Measurements from ENCODE around the gene AUTS2.

Gene AUTS2

DNA sequence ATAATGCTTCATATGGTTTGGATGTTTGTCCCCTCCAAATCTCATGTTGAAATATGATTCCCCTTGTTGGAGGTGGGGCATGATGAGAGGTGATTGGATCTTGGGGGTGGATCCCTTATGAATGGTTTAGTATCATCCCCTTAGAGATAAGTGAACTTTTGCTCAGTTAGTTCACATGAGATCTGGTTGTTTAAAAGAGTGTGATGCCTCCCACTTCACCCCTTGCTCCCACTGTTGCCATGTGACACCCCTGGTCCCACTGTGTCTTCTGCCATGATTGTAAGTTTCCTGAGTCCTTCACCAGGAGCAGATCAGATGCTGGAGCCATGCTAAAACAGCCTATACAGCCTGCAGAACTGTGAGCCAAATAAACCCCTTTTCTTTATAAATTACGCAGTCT is 13.1 kb upstream of the AUTS2 start:
- TF ChIP-seq POU2F2 (IDR thresholded peaks at IDR 0.05; ENCODE audit: low read depth, low read length) (no peak), TAF1 (IDR thresholded peaks at IDR 0.05; ENCODE audit: low read depth, low read length) (no peak), SPI1 (IDR thresholded peaks at IDR 0.05; ENCODE audit: low read depth, low read length) (no peak), POLR2AphosphoS5 (IDR thresholded peaks at IDR 0.05; ENCODE audit: low read depth, low read length) (no peak), PAX5 (IDR thresholded peaks at IDR 0.05; ENCODE audit: insufficient read depth, low read length, severe bottlenecking) (no peak), POLR2A (IDR thresholded peaks at IDR 0.05; ENCODE audit: low read depth, low read length) (no peak)
- DNase-seq (ENCODE audit: insufficient read length, low spot score): no peak
- no peak for FAIRE-seq

DNA sequence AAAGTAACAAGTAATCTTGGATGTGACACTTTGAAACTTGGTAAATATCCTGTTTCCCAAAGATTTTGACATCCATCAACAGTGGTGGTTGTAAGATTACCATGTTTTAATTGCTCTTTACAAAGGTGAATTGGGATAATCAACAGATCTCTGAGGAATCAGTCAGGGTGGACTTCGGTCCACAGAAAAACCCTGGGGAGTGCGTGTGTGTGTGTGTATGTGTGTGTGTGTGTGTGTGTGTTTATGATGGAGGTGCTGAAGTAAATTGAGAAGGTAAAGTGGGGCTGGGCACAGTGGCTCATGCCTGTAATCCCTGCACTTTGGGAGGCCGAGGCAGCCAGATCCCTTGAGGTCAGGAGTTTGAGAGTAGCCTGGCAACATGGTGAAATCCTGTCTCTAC is 12.0 kb upstream of the AUTS2 start:
- DNase-seq (ENCODE audit: insufficient read length, low spot score) (no peak), FAIRE-seq (no peak)
- no peak for TF ChIP-seq PAX5 (IDR thresholded peaks at IDR 0.05; ENCODE audit: insufficient read depth, low read length, severe bottlenecking)
- TF ChIP-seq POLR2AphosphoS5 (IDR thresholded peaks at IDR 0.05; ENCODE audit: low read depth, low read length): no peak
- TF ChIP-seq POLR2A (IDR thresholded peaks at IDR 0.05; ENCODE audit: low read depth, low read length): no peak
- no peak for TF ChIP-seq SPI1 (IDR thresholded peaks at IDR 0.05; ENCODE audit: low read depth, low read length)
- TF ChIP-seq POU2F2 (IDR thresholded peaks at IDR 0.05; ENCODE audit: low read depth, low read length): no peak
- no peak for TF ChIP-seq TAF1 (IDR thresholded peaks at IDR 0.05; ENCODE audit: low read depth, low read length)

DNA sequence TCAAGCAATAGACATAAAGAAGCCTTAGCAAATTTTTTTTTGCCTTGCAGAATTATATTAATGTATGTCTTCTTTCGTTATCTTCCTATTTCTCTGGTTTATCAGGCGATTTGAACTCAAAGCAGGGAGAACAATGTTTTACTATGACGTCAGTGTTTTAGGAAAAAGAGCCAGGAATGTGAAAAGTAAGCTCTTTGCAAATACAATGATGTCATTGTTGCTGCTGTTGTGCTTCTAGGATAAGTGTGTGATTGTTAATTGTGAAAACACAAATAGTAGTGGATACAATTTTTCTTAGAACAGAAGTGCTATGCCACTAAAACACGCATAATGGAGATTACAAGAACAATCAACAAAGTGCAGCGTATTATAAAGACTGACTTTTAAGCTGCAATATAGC is 9.5 kb upstream of the AUTS2 start:
- FAIRE-seq (no peak), DNase-seq (ENCODE audit: insufficient read length, low spot score) (no peak)
- TF ChIP-seq POLR2A (IDR thresholded peaks at IDR 0.05; ENCODE audit: low read depth, low read length) (no peak), SPI1 (IDR thresholded peaks at IDR 0.05; ENCODE audit: low read depth, low read length) (no peak), PAX5 (IDR thresholded peaks at IDR 0.05; ENCODE audit: insufficient read depth, low read length, severe bottlenecking) (no peak), POU2F2 (IDR thresholded peaks at IDR 0.05; ENCODE audit: low read depth, low read length) (no peak), TAF1 (IDR thresholded peaks at IDR 0.05; ENCODE audit: low read depth, low read length) (no peak), POLR2AphosphoS5 (IDR thresholded peaks at IDR 0.05; ENCODE audit: low read depth, low read length) (no peak)

DNA sequence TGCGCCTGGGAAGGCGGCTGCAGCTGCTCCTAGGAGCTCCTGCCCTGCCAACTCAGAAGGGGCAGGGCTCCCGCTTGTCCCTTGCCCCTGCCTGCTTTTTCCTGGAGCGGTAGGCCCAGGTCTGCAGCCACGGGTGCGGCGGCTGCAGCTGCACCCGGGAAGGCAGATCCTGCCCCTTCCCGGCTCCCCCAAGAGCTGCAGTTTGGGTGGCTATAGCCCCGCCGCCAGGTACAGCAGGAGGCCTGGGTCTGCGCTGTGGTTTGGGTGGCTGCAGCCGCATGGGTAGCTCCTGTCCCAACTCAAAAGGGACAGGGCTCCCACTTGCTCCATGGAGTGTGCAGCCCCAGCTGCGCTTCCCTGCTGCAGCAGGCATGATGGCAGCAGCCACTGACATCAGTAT is 6.5 kb upstream of the AUTS2 start:
- TF ChIP-seq POLR2AphosphoS5 (IDR thresholded peaks at IDR 0.05; ENCODE audit: low read depth, low read length) (no peak), SPI1 (IDR thresholded peaks at IDR 0.05; ENCODE audit: low read depth, low read length) (no peak), PAX5 (IDR thresholded peaks at IDR 0.05; ENCODE audit: insufficient read depth, low read length, severe bottlenecking) (no peak), TAF1 (IDR thresholded peaks at IDR 0.05; ENCODE audit: low read depth, low read length) (no peak), POU2F2 (IDR thresholded peaks at IDR 0.05; ENCODE audit: low read depth, low read length) (no peak), POLR2A (IDR thresholded peaks at IDR 0.05; ENCODE audit: low read depth, low read length) (no peak)
- no peak for FAIRE-seq

DNA sequence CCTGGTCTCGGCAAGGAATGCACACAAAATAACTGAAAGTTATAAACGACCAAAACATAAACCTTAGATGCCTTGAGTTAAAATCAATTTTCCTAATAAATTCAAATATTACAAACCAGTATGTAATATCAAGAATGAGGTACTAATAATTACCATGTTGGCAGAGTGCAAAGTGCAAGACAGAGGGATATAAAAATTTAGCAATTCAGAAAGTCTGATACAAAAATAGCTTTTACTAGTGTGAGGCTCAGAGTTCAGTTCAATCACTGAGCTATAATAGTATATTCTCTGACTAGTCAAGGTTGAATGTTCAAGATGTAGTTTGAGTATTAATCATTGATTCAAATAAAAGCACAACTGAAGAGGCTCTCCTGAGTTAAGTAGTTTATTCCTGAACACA is 4.8 kb upstream of the AUTS2 start:
- no peak for DNase-seq (ENCODE audit: insufficient read length, low spot score)
- TF ChIP-seq POLR2A (IDR thresholded peaks at IDR 0.05; ENCODE audit: low read depth, low read length) (no peak), PAX5 (IDR thresholded peaks at IDR 0.05; ENCODE audit: insufficient read depth, low read length, severe bottlenecking) (no peak), POU2F2 (IDR thresholded peaks at IDR 0.05; ENCODE audit: low read depth, low read length) (no peak), TAF1 (IDR thresholded peaks at IDR 0.05; ENCODE audit: low read depth, low read length) (no peak), SPI1 (IDR thresholded peaks at IDR 0.05; ENCODE audit: low read depth, low read length) (no peak), POLR2AphosphoS5 (IDR thresholded peaks at IDR 0.05; ENCODE audit: low read depth, low read length) (no peak)
- no peak for FAIRE-seq

More for the DNA sequence above, 6.5 kb upstream of the AUTS2 start:
- no peak for DNase-seq (ENCODE audit: insufficient read length, low spot score)

DNA sequence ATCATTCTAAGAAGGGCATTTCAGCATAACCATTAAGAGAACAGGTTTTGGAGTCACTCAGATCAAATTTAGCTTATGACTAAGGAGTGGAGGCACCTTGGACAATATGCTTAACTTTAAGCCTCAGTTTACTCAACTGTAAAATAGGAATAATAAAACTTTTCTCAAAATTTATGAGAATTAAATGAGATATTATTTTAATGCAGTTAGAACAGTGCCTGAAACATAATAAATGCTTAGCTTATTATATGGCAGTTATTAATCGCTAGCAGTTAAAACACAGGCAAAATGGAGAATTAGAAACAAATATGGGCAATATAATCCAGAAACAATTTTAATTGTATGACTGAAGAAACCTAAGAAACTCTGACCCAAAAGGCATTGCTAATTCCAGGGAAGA is 2.9 kb upstream of the AUTS2 start:
- TF ChIP-seq TAF1 (IDR thresholded peaks at IDR 0.05; ENCODE audit: low read depth, low read length): no peak
- no peak for TF ChIP-seq POLR2AphosphoS5 (IDR thresholded peaks at IDR 0.05; ENCODE audit: low read depth, low read length)
- no peak for TF ChIP-seq PAX5 (IDR thresholded peaks at IDR 0.05; ENCODE audit: insufficient read depth, low read length, severe bottlenecking)
- no peak for TF ChIP-seq SPI1 (IDR thresholded peaks at IDR 0.05; ENCODE audit: low read depth, low read length)
- TF ChIP-seq POLR2A (IDR thresholded peaks at IDR 0.05; ENCODE audit: low read depth, low read length): no peak
- no peak for TF ChIP-seq POU2F2 (IDR thresholded peaks at IDR 0.05; ENCODE audit: low read depth, low read length)
- FAIRE-seq (no peak), DNase-seq (ENCODE audit: insufficient read length, low spot score) (no peak)

DNA sequence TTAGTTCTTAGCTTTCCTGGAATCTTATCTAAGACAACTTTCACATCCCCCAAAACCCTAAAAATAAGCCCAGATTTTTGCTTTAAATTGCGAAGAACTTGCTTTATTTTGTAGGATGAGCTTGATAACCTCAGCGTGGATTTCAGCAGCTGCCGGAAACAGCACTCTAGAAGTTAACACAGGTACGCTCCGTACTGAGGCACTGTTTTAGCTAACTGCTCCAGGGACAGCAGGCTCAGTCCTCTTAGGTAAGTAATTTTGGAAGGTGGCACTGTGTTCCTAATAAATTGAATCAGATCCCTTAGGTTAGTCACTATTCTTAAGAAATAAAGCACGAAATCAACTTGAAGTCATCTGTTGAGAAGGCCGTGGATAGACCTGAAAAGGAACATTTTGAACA is 2.2 kb upstream of the AUTS2 start:
- FAIRE-seq: no peak
- no peak for TF ChIP-seq SPI1 (IDR thresholded peaks at IDR 0.05; ENCODE audit: low read depth, low read length)
- TF ChIP-seq POLR2AphosphoS5 (IDR thresholded peaks at IDR 0.05; ENCODE audit: low read depth, low read length): no peak
- no peak for TF ChIP-seq POU2F2 (IDR thresholded peaks at IDR 0.05; ENCODE audit: low read depth, low read length)
- TF ChIP-seq POLR2A (IDR thresholded peaks at IDR 0.05; ENCODE audit: low read depth, low read length): no peak
- no peak for TF ChIP-seq TAF1 (IDR thresholded peaks at IDR 0.05; ENCODE audit: low read depth, low read length)
- TF ChIP-seq PAX5 (IDR thresholded peaks at IDR 0.05; ENCODE audit: insufficient read depth, low read length, severe bottlenecking): no peak

DNA sequence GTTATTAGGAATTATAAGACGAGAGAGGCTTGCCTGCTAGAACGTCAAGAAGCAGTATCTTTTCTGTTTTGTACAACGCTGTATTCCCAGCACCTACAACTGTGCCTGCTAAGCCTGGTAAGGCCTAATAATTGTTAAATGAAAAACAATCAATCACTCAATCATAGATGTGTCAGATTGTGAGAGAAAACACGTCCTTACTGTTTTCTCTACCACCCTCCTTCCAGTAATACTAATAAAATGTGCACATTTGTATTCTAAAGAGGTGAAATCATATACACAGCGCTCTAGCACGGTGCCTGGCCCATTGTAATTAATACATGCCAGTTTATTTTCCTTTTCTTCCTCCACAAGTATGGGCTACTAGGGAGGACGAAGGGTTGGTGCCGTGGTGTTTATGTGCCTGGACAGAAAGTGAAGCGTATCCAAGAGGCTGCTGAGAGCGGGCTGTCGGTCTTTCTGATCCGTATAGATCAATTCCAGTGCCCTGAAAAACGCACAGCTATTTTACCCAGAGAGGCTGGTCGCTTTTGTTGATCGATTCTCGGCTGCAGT is 1.5 kb upstream of the AUTS2 start:
- peak; percentile 75 for FAIRE-seq

More for the DNA sequence above, 2.2 kb upstream of the AUTS2 start:
- DNase-seq (ENCODE audit: insufficient read length, low spot score): no peak

DNA sequence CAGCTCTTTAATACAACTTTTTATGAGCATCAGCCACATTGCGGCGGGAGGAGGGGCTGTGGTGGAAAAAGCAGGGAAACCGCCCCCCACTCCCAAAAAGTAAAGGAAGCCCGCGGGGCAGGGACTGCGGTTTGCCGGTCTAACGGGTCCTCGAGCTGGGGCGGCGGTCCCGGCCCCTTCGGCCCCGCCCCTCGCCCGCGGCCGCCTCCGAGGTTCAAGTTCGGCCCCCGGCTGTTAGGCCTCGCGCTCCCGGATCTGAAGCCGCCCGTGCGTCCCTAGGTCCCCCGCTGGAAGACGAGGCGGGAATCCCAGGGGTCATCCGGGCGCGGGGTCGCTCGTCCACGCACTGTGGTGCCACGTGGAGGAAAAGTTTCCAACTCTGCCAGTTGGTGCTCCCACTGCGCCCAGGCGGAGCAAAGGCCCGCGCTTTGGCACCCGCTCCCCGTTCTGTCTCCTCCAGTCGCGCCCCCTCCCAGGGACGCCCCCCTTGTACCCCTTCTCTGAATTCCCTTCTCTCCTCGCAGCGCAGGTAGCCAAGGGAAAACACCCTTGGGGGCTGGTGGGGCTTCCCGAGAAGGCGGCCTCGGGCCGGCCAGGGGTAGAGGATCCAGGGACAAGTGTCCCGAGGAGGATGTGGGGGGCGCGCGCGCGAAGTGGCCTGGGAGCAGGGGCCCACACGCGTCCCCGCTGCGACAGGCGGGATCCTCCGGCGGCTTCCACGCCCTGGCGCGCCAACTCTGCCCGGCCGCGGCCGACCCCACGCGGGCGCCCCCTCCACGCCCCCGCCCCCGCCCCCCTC is 798 bp upstream of the AUTS2 start:
- FAIRE-seq (peak; percentile 28), DNase-seq (ENCODE audit: insufficient read length, low spot score) (no peak)
- TF ChIP-seq SPI1 (IDR thresholded peaks at IDR 0.05; ENCODE audit: low read depth, low read length): no peak
- TF ChIP-seq POU2F2 (IDR thresholded peaks at IDR 0.05; ENCODE audit: low read depth, low read length): no peak
- TF ChIP-seq POLR2A (IDR thresholded peaks at IDR 0.05; ENCODE audit: low read depth, low read length): no peak
- no peak for TF ChIP-seq PAX5 (IDR thresholded peaks at IDR 0.05; ENCODE audit: insufficient read depth, low read length, severe bottlenecking)

More for the DNA sequence above, 1.5 kb upstream of the AUTS2 start:
- TF ChIP-seq PAX5 (IDR thresholded peaks at IDR 0.05; ENCODE audit: insufficient read depth, low read length, severe bottlenecking): no peak
- TF ChIP-seq TAF1 (IDR thresholded peaks at IDR 0.05; ENCODE audit: low read depth, low read length): no peak
- no peak for TF ChIP-seq POLR2A (IDR thresholded peaks at IDR 0.05; ENCODE audit: low read depth, low read length)
- TF ChIP-seq POLR2AphosphoS5 (IDR thresholded peaks at IDR 0.05; ENCODE audit: low read depth, low read length): no peak
- no peak for TF ChIP-seq POU2F2 (IDR thresholded peaks at IDR 0.05; ENCODE audit: low read depth, low read length)
- no peak for TF ChIP-seq SPI1 (IDR thresholded peaks at IDR 0.05; ENCODE audit: low read depth, low read length)
- no peak for DNase-seq (ENCODE audit: insufficient read length, low spot score)

All from GM12891 (cell line).